HepG2 (cell line): ENCODE results near the gene MISP3. TPM values are rescaled to one million over a fixed set of nuclear protein-coding genes. Genes with fewer than 3 reads are reported as not detected.

Experiments used
- ATAC-seq: fragments of 200-7000 bp; cut with Tn5 transposase; 3 replicates; pipeline ENCODE4 v1.9.1; 2020; ENCODE audit warnings: mild to moderate bottlenecking, moderate library complexity
- BruUV-seq: library from RNA; stranded (reverse); fragments of 400-500 nt; replicated peaks from 2 replicates; lab custom pipeline; 2021; lab: Mats Ljungman, UMichigan
- CTCF ChIA-PET: fragments of 300-600 bp; formaldehyde crosslinking; extraction: SDS; loops from one replicate; lab custom pipeline; 2021; ENCODE audit warnings: low total read pairs, inconsistent platforms, low intra/inter-chr PET ratio; lab: Yijun Ruan, JAX
- POLR2A ChIA-PET: fragments of 350-600 bp; sonication (Branson Sonifier 250); formaldehyde crosslinking; loops from one replicate; lab custom pipeline; 2020; ENCODE audit warnings: antibody characterized with exemption, inconsistent platforms; lab: Yijun Ruan, JAX
- DNase-seq: peaks from one replicate; pipeline ENCODE4 v3.0.0-alpha.2; 2015; ENCODE audit warnings: low spot score
- FAIRE-seq: peaks from 3 replicates; lab custom pipeline; 2011; peaks lifted over from hg19 to GRCh38; lab: Jason Lieb, UNC
- H2AFZ ChIP-seq: one replicate; pipeline ENCODE4 v1.6.1; 2011; ENCODE audit warnings: low read length, inconsistent platforms
- H3K27ac ChIP-seq: fragments of 300-600 bp; 3 replicates; pipeline ENCODE4 v1.8.0; 2011; ENCODE audit warnings: mixed run types, mild to moderate bottlenecking, mixed read lengths, low read length, inconsistent platforms; ENCODE audit not compliant: insufficient read depth; ENCODE audit errors: extremely low read length
- H3K27me3 ChIP-seq, 2 experiments: fragments of 200-600 bp in 1 of 2; 2 replicates in 1 of 2; 3 replicates in 1 of 2; pipeline versions ENCODE4 v1.6.0 to v1.8.0; 2011; ENCODE audit warnings: low read length in 2 of 2, mild to moderate bottlenecking in 2 of 2, moderate library complexity in 2 of 2, inconsistent platforms in 1 of 2; ENCODE audit not compliant: insufficient read depth in 2 of 2, control insufficient read depth in 1 of 2
- H3K36me3 ChIP-seq, 2 experiments: fragments of 200-600 bp in 1 of 2; replicated peaks in 1 of 2; 2 replicates in 1 of 2; 3 replicates in 1 of 2; pipeline versions ENCODE4 v1.5.1 to v1.8.0; 2011; ENCODE audit warnings: low read length in 2 of 2, inconsistent platforms in 1 of 2; ENCODE audit not compliant: insufficient read depth in 2 of 2, control insufficient read depth in 1 of 2
- H3K4me1 ChIP-seq: 2 replicates; pipeline ENCODE4 v1.5.1; 2012; ENCODE audit warnings: low read length, inconsistent platforms; ENCODE audit not compliant: insufficient read depth
- H3K4me2 ChIP-seq: 2 replicates; pipeline ENCODE4 v1.6.0; 2011; ENCODE audit warnings: low read depth, low read length, inconsistent platforms
- H3K4me3 ChIP-seq, 3 experiments: fragments of 200-600 bp in 1 of 3; sonication (generic), shearing (Covaris generic) in 1 of 3; replicated peaks in 1 of 3; 2 replicates each; pipeline ENCODE4 v1.5.1; 2011 to 2016; ENCODE audit warnings: low read length in 3 of 3, inconsistent platforms in 2 of 3, low read depth in 2 of 3, mild to moderate bottlenecking in 2 of 3, control low read depth in 1 of 3, mixed read lengths in 1 of 3; ENCODE audit not compliant: insufficient read depth in 1 of 3
- H3K79me2 ChIP-seq: one replicate; pipeline ENCODE4 v1.6.1; 2011; ENCODE audit warnings: low read length, inconsistent platforms; ENCODE audit not compliant: insufficient read depth
- H3K9ac ChIP-seq: 2 replicates; pipeline ENCODE4 v1.6.0; 2011; ENCODE audit warnings: mild to moderate bottlenecking, low read depth, low read length, inconsistent platforms; ENCODE audit not compliant: insufficient read depth
- H3K9me3 ChIP-seq: 2 replicates; pipeline ENCODE4 v1.5.1; 2012; ENCODE audit warnings: mild to moderate bottlenecking, low read length
- H4K20me1 ChIP-seq: 2 replicates; pipeline ENCODE4 v1.6.0; 2011; ENCODE audit warnings: inconsistent platforms, mild to moderate bottlenecking, low read length, moderate library complexity; ENCODE audit not compliant: insufficient read depth
- CTCF ChIP-seq: sonication (generic); formaldehyde crosslinking; IDR thresholded peaks from 2 replicates; pipeline ENCODE4 v1.5.0; 2020; ENCODE audit warnings: mild to moderate bottlenecking, missing genetic modification reagents, moderate library complexity
- DPF2 ChIP-seq: sonication (generic); formaldehyde crosslinking; IDR thresholded peaks from 2 replicates; pipeline ENCODE4 v1.4.0; 2020; ENCODE audit warnings: mild to moderate bottlenecking, low read depth, missing genetic modification reagents, borderline replicate concordance
- GZF1 ChIP-seq: sonication (generic); formaldehyde crosslinking; IDR thresholded peaks from 2 replicates; pipeline ENCODE4 v1.5.1; 2020; ENCODE audit warnings: mild to moderate bottlenecking, missing genetic modification reagents
- PCBP2 ChIP-seq: fragments of 200-400 bp; formaldehyde crosslinking; optimal IDR thresholded peaks from 2 replicates; pipeline ENCODE3; 2018; ENCODE audit warnings: low read length, low read depth; ENCODE audit not compliant: poor library complexity, severe bottlenecking
- TBL1XR1 ChIP-seq: fragments of 150-350 bp; IDR thresholded peaks from 2 replicates; pipeline ENCODE4 v1.6.1; 2014; ENCODE audit warnings: borderline replicate concordance, low read length; ENCODE audit not compliant: partially characterized antibody
- ZNF24 ChIP-seq: fragments of 450-650 bp; IDR thresholded peaks from 2 replicates; pipeline ENCODE4 v1.6.1; 2017; ENCODE audit warnings: antibody characterized with exemption, mild to moderate bottlenecking
- ZNF772 ChIP-seq: sonication (generic); formaldehyde crosslinking; IDR thresholded peaks from 2 replicates; pipeline ENCODE4 v1.5.0; 2020; ENCODE audit warnings: mild to moderate bottlenecking, missing genetic modification reagents
- ZSCAN12 ChIP-seq: sonication (generic); formaldehyde crosslinking; IDR thresholded peaks from 2 replicates; pipeline ENCODE4 v1.9.0; 2021; ENCODE audit warnings: mild to moderate bottlenecking, missing genetic modification reagents
- WGBS: methylation state at CpG from one replicate; pipeline ENCODE4 v1.1.6; 2017; ENCODE audit warnings: low lambda C conversion rate; 5-methylcytosine and 5-hydroxymethylcytosine counted together
- in situ Hi-C: cut with HindIII; loops from 2 replicates; pipeline ENCODE4 v1.10.0; 2017; ENCODE audit warnings: low pct_unique_long_range_greater_than_20kb; ENCODE audit not compliant: extremely low pct_ligation_motif_present
- intact Hi-C: fragments of 100-400 bp; cut with micrococcal nuclease; formaldehyde crosslinking; loops from one replicate; pipeline ENCODE4 v1.10.0; 2022; ENCODE audit not compliant: unreplicated experiment
- polyA plus RNA-seq, 8 experiments: library from polyadenylated mRNA; depleted of rRNA in 3 of 8; stranded (reverse) in 7 of 8; unstranded in 1 of 8; fragments of >200 nt; fragmentation: Illumina TruSeq in 4 of 8; extraction: Trizol in 4 of 8; gene quantifications; 2 replicates each; pipeline versions ENCODE4 v1.2.1 to v1.2.3, GENCODE V29; 2011 to 2016; ENCODE audit warnings: low read depth in 4 of 8, missing spikeins in 1 of 8, mixed read lengths in 1 of 8; ENCODE audit not compliant: insufficient read depth in 1 of 8
- total RNA-seq, 5 experiments: library from RNA; depleted of rRNA; stranded (reverse); fragments of >200 nt; fragmentation: Illumina TruSeq; extraction: Trizol; gene quantifications; 2 replicates each; pipeline ENCODE4 v1.2.3, GENCODE V29; 2016; ENCODE audit warnings: low read depth in 1 of 5
- TF ChIP-seq, protein P1 (sequence below): sonication (generic); formaldehyde crosslinking; IDR thresholded peaks from 2 replicates; pipeline ENCODE4 v1.4.0; 2020; ENCODE audit warnings: missing genetic modification reagents
- TF ChIP-seq, protein P2 (sequence below): sonication (generic); formaldehyde crosslinking; IDR thresholded peaks from 2 replicates; pipeline ENCODE4 v1.8.1; 2023; ENCODE audit warnings: missing genetic modification reagents, inconsistent platforms, borderline replicate concordance
- TF ChIP-seq, protein P3 (sequence below): sonication (generic); formaldehyde crosslinking; IDR thresholded peaks from 2 replicates; pipeline ENCODE4 v1.5.0; 2020; ENCODE audit warnings: missing genetic modification reagents

Gene MISP3
- total and polyA plus RNA-seq, 2 of the 13 experiments (the other 11 are each of a cell fraction or from before 2014, with no cell fraction given), result 2.5 to 5.4 TPM

DNA sequence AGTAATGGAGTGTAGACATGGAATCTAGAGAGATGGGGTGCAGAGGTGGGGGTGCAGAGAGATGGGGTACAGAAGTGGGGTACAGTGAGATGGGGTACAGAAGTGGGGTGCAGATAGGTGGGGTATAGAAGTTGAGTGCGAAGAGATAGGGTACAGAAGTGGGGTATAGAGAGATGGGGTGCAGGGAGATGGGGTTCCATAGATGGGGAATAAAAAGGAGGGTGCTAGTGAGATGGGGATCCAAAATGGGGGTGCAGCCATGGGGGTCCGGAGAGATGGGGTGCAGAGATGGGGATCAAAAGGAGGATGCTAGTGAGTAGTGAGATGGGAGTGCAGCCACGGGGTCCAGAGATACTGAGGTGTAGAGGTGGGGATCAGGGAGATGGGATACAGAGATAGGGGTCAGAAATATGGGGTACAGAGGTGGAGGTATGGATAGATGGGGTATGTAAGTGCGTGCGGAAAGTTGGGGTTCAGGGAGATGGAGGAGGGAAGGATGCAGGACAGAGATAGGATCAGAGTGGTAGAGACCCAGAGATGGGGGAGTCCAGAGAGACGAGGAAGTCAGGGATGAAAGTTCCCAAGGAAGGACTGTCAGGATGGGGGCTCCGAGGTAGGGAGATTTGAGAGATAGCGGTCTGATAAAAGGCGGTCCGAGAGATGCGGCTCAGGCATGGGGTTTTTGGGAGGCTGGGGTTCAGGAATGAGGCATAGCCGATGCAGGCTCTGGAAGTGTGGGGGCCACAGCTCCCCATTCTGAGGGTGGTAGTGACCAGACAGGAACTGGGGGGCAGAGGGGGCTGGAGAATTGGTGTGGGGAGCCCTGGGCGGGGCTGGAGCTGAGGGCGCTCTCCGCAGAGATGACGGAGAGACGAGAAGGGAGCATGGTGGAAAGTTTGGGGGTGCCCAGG lies 14.1 kb upstream of the MISP3 start (continued):
- TF ChIP-seq, protein P1, sequence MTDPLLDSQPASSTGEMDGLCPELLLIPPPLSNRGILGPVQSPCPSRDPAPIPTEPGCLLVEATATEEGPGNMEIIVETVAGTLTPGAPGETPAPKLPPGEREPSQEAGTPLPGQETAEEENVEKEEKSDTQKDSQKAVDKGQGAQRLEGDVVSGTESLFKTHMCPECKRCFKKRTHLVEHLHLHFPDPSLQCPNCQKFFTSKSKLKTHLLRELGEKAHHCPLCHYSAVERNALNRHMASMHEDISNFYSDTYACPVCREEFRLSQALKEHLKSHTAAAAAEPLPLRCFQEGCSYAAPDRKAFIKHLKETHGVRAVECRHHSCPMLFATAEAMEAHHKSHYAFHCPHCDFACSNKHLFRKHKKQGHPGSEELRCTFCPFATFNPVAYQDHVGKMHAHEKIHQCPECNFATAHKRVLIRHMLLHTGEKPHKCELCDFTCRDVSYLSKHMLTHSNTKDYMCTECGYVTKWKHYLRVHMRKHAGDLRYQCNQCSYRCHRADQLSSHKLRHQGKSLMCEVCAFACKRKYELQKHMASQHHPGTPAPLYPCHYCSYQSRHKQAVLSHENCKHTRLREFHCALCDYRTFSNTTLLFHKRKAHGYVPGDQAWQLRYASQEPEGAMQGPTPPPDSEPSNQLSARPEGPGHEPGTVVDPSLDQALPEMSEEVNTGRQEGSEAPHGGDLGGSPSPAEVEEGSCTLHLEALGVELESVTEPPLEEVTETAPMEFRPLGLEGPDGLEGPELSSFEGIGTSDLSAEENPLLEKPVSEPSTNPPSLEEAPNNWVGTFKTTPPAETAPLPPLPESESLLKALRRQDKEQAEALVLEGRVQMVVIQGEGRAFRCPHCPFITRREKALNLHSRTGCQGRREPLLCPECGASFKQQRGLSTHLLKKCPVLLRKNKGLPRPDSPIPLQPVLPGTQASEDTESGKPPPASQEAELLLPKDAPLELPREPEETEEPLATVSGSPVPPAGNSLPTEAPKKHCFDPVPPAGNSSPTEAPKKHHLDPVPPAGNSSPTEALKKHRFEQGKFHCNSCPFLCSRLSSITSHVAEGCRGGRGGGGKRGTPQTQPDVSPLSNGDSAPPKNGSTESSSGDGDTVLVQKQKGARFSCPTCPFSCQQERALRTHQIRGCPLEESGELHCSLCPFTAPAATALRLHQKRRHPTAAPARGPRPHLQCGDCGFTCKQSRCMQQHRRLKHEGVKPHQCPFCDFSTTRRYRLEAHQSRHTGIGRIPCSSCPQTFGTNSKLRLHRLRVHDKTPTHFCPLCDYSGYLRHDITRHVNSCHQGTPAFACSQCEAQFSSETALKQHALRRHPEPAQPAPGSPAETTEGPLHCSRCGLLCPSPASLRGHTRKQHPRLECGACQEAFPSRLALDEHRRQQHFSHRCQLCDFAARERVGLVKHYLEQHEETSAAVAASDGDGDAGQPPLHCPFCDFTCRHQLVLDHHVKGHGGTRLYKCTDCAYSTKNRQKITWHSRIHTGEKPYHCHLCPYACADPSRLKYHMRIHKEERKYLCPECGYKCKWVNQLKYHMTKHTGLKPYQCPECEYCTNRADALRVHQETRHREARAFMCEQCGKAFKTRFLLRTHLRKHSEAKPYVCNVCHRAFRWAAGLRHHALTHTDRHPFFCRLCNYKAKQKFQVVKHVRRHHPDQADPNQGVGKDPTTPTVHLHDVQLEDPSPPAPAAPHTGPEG (CRISPR knock-in tag), result no peak
- no peak for TF ChIP-seq DPF2 (CRISPR knock-in tag)
- no peak for TF ChIP-seq ZNF772 (CRISPR knock-in tag)
- no peak for TF ChIP-seq PCBP2

GRCh38 chr19:14059093-14059480 lies 13.5 kb upstream of the MISP3 start:
- Histone ChIP-seq H3K9ac (no peak overlapping the region), H3K27ac (peak overlapping the region; percentile 81), H3K4me3 (no peak overlapping the region), H3K4me2 (no peak overlapping the region), H3K9me3 (no peaks in the 10 kb centered on the region), H3K79me2 (no peaks in the 10 kb centered on the region), H3K27me3 (no peaks in the 10 kb centered on the region), H2AFZ (no peak overlapping the region), H3K4me1 (peaks cover 39% of the 10 kb centered on the region), H3K36me3 (no peaks in the 10 kb centered on the region), H4K20me1 (no peaks in the 10 kb centered on the region)
- CTCF ChIA-PET, result interaction anchor here (2.3 kb wide), 1 partner anchor 14 kb away, joined by 15 read pairs; the partner anchor contains the start of gene MISP3
- WGBS, result 62% methylated on average over 15 of the region's 15 CpGs
- POLR2A ChIA-PET, result interaction anchor here (1.2 to 5.7 kb wide), 6 partner anchors 8 to 52 kb away, joined by 3 to 62 read pairs (median 4); partner anchors contain the start of genes MISP3 and RFX1
- in situ Hi-C loops (loop anchor here (25.0 kb wide), 1 partner anchor 297 kb away; the partner anchor contains the start of genes C19orf53 and MRI1), intact Hi-C loops (no loop called here)
- ATAC-seq, result no peak
- no peak for FAIRE-seq
- no peak for DNase-seq
- no TSS peak for BruUV-seq
- TF ChIP-seq GZF1 (no peak), TBL1XR1 (no peak), ZNF24 (no peak), CTCF (CRISPR knock-in tag) (peak; percentile 68), ZSCAN12 (CRISPR knock-in tag) (no peak)
- TF ChIP-seq, protein P2, sequence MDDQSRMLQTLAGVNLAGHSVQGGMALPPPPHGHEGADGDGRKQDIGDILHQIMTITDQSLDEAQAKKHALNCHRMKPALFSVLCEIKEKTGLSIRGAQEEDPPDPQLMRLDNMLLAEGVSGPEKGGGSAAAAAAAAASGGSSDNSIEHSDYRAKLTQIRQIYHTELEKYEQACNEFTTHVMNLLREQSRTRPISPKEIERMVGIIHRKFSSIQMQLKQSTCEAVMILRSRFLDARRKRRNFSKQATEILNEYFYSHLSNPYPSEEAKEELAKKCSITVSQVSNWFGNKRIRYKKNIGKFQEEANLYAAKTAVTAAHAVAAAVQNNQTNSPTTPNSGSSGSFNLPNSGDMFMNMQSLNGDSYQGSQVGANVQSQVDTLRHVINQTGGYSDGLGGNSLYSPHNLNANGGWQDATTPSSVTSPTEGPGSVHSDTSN (CRISPR knock-in tag), result no peak
- TF ChIP-seq, protein P3, sequence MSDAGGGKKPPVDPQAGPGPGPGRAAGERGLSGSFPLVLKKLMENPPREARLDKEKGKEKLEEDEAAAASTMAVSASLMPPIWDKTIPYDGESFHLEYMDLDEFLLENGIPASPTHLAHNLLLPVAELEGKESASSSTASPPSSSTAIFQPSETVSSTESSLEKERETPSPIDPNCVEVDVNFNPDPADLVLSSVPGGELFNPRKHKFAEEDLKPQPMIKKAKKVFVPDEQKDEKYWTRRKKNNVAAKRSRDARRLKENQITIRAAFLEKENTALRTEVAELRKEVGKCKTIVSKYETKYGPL (CRISPR knock-in tag), result no peak
